Measurements from ENCODE around the gene FBXO34.

GRCh38 chr14:55388160-55388559 is 116.9 kb downstream of the FBXO34 start:
- TF ChIP-seq CTCF (conservative IDR thresholded peaks at IDR 0.05 in 1 of 2, IDR thresholded peaks at IDR 0.05 in 1 of 2; ENCODE audit: extremely low read depth in 1 of 2, insufficient read depth in 1 of 2, low read depth in 1 of 2, low read length in 2 of 2), result no peak
- no peak for TF ChIP-seq EZH2 (IDR thresholded peaks at IDR 0.05; ENCODE audit: borderline replicate concordance, low read length)

Measured in mammary epithelial cell (primary cell).